ENCODE measurements around the gene RFLNA. TPM values are rescaled to one million over a fixed set of nuclear protein-coding genes. Genes with fewer than 3 reads are reported as not detected.
"Not testable (repeated sequence)": the region's sequence is repeated elsewhere in the genome, so short reads cannot be mapped to it uniquely, and the experiment has no call there.

Gene RFLNA
- total RNA-seq, 2 experiments from 2014 or later: not detected

DNA sequence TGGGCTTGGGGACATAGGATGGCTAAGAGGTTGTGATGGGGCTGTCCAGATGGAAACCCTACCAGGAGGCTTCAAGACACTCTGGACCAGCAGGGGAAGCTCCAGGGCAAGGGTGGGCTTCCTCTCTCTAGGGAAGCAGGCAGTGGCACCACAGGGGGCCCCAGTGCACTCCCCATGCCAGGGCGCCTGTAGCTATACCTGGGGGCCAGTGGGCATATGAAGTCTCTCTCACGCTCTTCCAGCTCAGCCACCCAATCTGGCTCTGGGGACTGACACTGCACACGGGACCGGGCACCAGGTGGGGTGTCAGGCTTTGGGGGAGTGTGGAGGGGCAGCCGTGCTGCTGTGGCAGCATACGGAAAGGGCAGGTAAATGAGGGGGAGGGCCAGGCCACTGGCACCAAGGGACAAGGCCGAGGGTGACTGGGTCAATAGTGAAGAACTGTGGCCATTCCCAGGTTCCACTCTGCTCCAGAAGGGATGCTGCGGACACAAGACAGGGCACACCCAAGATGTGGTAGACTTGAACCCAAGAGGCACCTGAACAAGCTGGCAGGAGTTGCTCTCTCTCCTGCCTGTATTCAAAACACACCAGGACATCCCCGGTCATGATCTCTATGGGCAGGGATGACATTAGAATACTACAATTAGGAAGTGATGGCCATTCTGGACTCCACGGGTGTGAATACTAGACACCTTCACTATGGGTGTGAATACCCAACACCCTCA lies 27.5 kb downstream of the RFLNA start:
- Histone ChIP-seq H3K27me3 (ENCODE audit: control insufficient read depth in 1 of 2, insufficient read depth in 2 of 2, low read length in 2 of 2) (no peaks in the 10 kb centered on the region), H3K4me1 (ENCODE audit: insufficient read depth, low read length) (no peaks in the 10 kb centered on the region), H3K9me3 (ENCODE audit: control insufficient read depth in 1 of 2, insufficient read depth in 1 of 2, low read length in 2 of 2) (peaks cover 13 to 38% of the 10 kb centered on the region in 2 experiments), H3K27ac (ENCODE audit: low read depth in 1 of 2, low read length in 2 of 2) (no peak overlapping the region), H3K36me3 (ENCODE audit: insufficient read depth, low read length) (peaks cover 30% of the 10 kb centered on the region), H3K4me3 (ENCODE audit: low read length) (no peak overlapping the region)
- TF ChIP-seq, protein P1, sequence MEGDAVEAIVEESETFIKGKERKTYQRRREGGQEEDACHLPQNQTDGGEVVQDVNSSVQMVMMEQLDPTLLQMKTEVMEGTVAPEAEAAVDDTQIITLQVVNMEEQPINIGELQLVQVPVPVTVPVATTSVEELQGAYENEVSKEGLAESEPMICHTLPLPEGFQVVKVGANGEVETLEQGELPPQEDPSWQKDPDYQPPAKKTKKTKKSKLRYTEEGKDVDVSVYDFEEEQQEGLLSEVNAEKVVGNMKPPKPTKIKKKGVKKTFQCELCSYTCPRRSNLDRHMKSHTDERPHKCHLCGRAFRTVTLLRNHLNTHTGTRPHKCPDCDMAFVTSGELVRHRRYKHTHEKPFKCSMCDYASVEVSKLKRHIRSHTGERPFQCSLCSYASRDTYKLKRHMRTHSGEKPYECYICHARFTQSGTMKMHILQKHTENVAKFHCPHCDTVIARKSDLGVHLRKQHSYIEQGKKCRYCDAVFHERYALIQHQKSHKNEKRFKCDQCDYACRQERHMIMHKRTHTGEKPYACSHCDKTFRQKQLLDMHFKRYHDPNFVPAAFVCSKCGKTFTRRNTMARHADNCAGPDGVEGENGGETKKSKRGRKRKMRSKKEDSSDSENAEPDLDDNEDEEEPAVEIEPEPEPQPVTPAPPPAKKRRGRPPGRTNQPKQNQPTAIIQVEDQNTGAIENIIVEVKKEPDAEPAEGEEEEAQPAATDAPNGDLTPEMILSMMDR (IDR thresholded peaks at IDR 0.05): no peak
- H3K27ac Mint-ChIP-seq: no peak overlapping the region
- peaks cover 26% of the 10 kb centered on the region for H3K36me3 Mint-ChIP-seq (ENCODE audit: low read depth)
- DNase-seq: no peak
- H3K9me3 Mint-ChIP-seq: peaks cover 3% of the 10 kb centered on the region
- intact Hi-C loops (cut with DNase I, micrococcal nuclease): no loop called here
- no peak for ATAC-seq (ENCODE audit: poor library complexity)
- ChIA-PET POLR2A (no interaction called here), CTCF (no interaction called here)
- no peak overlapping the region for H3K4me3 Mint-ChIP-seq
- no peaks in the 10 kb centered on the region for H3K27me3 Mint-ChIP-seq
- no peaks in the 10 kb centered on the region for H3K4me1 Mint-ChIP-seq (ENCODE audit: low read depth)

DNA sequence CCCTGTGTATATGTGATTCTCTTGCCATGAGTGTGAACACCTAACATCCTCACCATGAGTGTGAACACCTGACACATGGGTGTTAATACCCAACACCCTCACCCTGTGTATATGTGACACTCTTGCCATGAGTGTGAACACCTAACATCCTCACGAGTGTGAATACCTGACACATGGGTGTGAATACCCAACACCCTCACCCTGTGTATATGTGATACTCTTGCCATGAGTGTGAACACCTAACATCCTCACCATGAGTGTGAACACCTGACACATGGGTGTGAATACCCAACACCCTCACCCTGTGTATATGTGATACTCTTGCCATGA lies 28.1 kb downstream of the RFLNA start:
- H3K36me3 ChIP-seq (ENCODE audit: insufficient read depth, low read length): peaks cover 30% of the 10 kb centered on the region
- H3K4me1 ChIP-seq (ENCODE audit: insufficient read depth, low read length); H3K4me3 ChIP-seq (ENCODE audit: low read length); H3K9me3 Mint-ChIP-seq; H3K27ac ChIP-seq (ENCODE audit: low read depth in 1 of 2, low read length in 2 of 2); H3K4me3 Mint-ChIP-seq; H3K4me1 Mint-ChIP-seq (ENCODE audit: low read depth); intact Hi-C loops (cut with DNase I, micrococcal nuclease); H3K27ac Mint-ChIP-seq; H3K27me3 Mint-ChIP-seq; CTCF ChIA-PET; POLR2A ChIA-PET; H3K27me3 ChIP-seq (ENCODE audit: control insufficient read depth in 1 of 2, insufficient read depth in 2 of 2, low read length in 2 of 2); ATAC-seq (ENCODE audit: poor library complexity); DNase-seq: not testable (repeated sequence)
- H3K36me3 Mint-ChIP-seq (ENCODE audit: low read depth): peaks cover 32% of the 10 kb centered on the region
- peaks cover 13 to 38% of the 10 kb centered on the region in 2 experiments for H3K9me3 ChIP-seq (ENCODE audit: control insufficient read depth in 1 of 2, insufficient read depth in 1 of 2, low read length in 2 of 2)

DNA sequence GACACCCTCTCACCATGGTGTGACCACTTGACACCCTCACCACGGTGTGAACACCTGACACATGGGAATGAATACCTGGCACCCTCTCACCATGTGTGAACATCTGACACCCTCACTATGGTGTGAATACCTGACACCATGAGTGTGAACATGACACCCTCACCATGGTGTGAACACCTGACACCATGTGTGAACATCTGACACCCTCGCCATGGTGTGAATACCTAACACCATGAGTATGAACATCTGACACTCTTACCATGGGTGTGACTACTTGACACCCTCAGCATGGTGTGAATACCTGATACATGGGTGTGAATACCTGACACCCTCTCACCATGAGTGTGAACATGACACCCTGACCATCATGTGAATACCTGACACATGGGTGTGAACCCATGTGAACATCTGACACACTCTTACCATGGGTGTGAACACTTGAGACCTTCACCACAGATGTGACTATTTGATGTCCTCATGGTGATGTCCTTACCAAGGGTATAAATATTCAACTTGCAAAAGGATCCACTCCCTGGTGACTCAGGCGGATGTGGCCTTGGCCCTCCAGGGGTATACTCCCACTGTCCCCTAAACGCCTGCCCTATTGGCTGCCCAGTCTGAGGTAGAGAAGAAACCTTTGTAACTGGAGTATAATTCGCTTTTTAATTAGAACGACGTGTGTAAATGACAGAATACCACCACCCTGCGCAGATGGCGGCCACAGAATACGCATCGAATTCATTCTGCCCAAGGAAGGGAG lies 29.1 kb downstream of the RFLNA start:
- DNase-seq (peak in 1 of 14 experiments; percentile 11), ATAC-seq (ENCODE audit: poor library complexity) (no peak)
- Mint-ChIP-seq H3K9me3 (peaks cover 3% of the 10 kb centered on the region), H3K4me3 (no peak overlapping the region), H3K27ac (no peak overlapping the region), H3K4me1 (ENCODE audit: low read depth) (no peaks in the 10 kb centered on the region), H3K36me3 (ENCODE audit: low read depth) (peaks cover 39% of the 10 kb centered on the region), H3K27me3 (no peaks in the 10 kb centered on the region)
- Histone ChIP-seq H3K4me1 (ENCODE audit: insufficient read depth, low read length) (no peaks in the 10 kb centered on the region), H3K36me3 (ENCODE audit: insufficient read depth, low read length) (peaks cover 39% of the 10 kb centered on the region), H3K9me3 (ENCODE audit: control insufficient read depth in 1 of 2, insufficient read depth in 1 of 2, low read length in 2 of 2) (peaks cover 13 to 38% of the 10 kb centered on the region in 2 experiments), H3K27ac (ENCODE audit: low read depth in 1 of 2, low read length in 2 of 2) (no peak overlapping the region), H3K27me3 (ENCODE audit: control insufficient read depth in 1 of 2, insufficient read depth in 2 of 2, low read length in 2 of 2) (no peaks in the 10 kb centered on the region), H3K4me3 (ENCODE audit: low read length) (no peak overlapping the region)
- CTCF ChIA-PET: no interaction called here
- TF ChIP-seq, protein P1 (IDR thresholded peaks at IDR 0.05): no peak
- intact Hi-C loops (cut with DNase I, micrococcal nuclease): no loop called here
- POLR2A ChIA-PET: no interaction called here

Data from CD4-positive, alpha-beta T cell (primary cell).